Neural progenitor cell (in vitro differentiated cells): ENCODE measurements around the gene MARS1. TPM values are rescaled to one million over a fixed set of nuclear protein-coding genes. Genes with fewer than 3 reads are reported as not detected.

ENCODE experiments used
- DNase-seq: peaks from one replicate; pipeline ENCODE4 v3.0.0-alpha.2; 2016; ENCODE audit warnings: low spot score
- H2AFZ ChIP-seq: fragments of 200-600 bp; sonication (generic); replicated peaks from 2 replicates; pipeline ENCODE4 v1.6.1; 2016; ENCODE audit warnings: antibody characterized with exemption
- H3F3A ChIP-seq: fragments of 200-600 bp; sonication (generic); 2 replicates; pipeline ENCODE4 v1.6.1; 2016; ENCODE audit warnings: antibody characterized with exemption, low read depth
- H3K27ac ChIP-seq: fragments of 200-600 bp; sonication (generic); 2 replicates; pipeline ENCODE4 v1.5.1; 2016; ENCODE audit warnings: mild to moderate bottlenecking
- H3K27me3 ChIP-seq: fragments of 200-600 bp; sonication (generic); 2 replicates; pipeline ENCODE4 v1.6.1; 2016; ENCODE audit warnings: mild to moderate bottlenecking, moderate library complexity
- H3K36me3 ChIP-seq: fragments of 200-600 bp; sonication (generic); 2 replicates; pipeline ENCODE4 v1.5.1; 2016
- H3K4me1 ChIP-seq: fragments of 200-600 bp; sonication (generic); 2 replicates; pipeline ENCODE4 v1.6.1; 2016; ENCODE audit warnings: mixed run types
- H3K4me2 ChIP-seq: fragments of 200-600 bp; sonication (generic); 2 replicates; pipeline ENCODE4 v1.6.1; 2016
- H3K4me3 ChIP-seq: fragments of 200-600 bp; sonication (generic); 2 replicates; pipeline ENCODE4 v1.5.1; 2016
- H3K79me2 ChIP-seq: fragments of 200-600 bp; sonication (generic); 2 replicates; pipeline ENCODE4 v1.6.1; 2016; ENCODE audit warnings: low read depth
- H3K9ac ChIP-seq: fragments of 200-600 bp; sonication (generic); 2 replicates; pipeline ENCODE4 v1.6.1; 2016
- H3K9me3 ChIP-seq: fragments of 200-600 bp; sonication (generic); 2 replicates; pipeline ENCODE4 v1.5.1; 2016; ENCODE audit warnings: low read depth
- H4K20me1 ChIP-seq: fragments of 200-600 bp; sonication (generic); 2 replicates; pipeline ENCODE4 v1.6.1; 2016; ENCODE audit warnings: low read depth
- H3K27ac Mint-ChIP-seq: 3 replicates; pipeline ENCODE4 v1.8.0; 2021; ENCODE audit warnings: mixed read lengths
- H3K27me3 Mint-ChIP-seq: 2 replicates; pipeline ENCODE4 v1.8.0; 2022; ENCODE audit warnings: low read depth, mild to moderate bottlenecking, inconsistent platforms, moderate library complexity, mixed read lengths; ENCODE audit not compliant: insufficient read depth
- H3K36me3 Mint-ChIP-seq: 3 replicates; pipeline ENCODE4 v1.8.0; 2021; ENCODE audit warnings: mixed read lengths
- H3K4me1 Mint-ChIP-seq: 3 replicates; pipeline ENCODE4 v1.8.0; 2021; ENCODE audit warnings: mixed read lengths
- H3K4me3 Mint-ChIP-seq: 3 replicates; pipeline ENCODE4 v1.8.0; 2021; ENCODE audit warnings: mild to moderate bottlenecking, moderate library complexity, mixed read lengths
- H3K9me3 Mint-ChIP-seq: 3 replicates; pipeline ENCODE4 v1.8.0; 2020; ENCODE audit warnings: mixed read lengths
- CTCF ChIP-seq: fragments of 200-600 bp; sonication (generic); IDR thresholded peaks from 2 replicates; pipeline ENCODE4 v1.5.1; 2017; ENCODE audit warnings: antibody characterized with exemption, mild to moderate bottlenecking
- EZH2 ChIP-seq: fragments of 200-600 bp; sonication (generic); IDR thresholded peaks from 2 replicates; pipeline ENCODE4 v1.6.1; 2017; ENCODE audit warnings: antibody characterized with exemption, mild to moderate bottlenecking, moderate library complexity
- EZH2phosphoT487 ChIP-seq: fragments of 200-600 bp; sonication (generic); IDR thresholded peaks from 2 replicates; pipeline ENCODE4 v1.6.1; 2017; ENCODE audit warnings: antibody characterized with exemption
- total RNA-seq: library from RNA; depleted of rRNA; stranded (reverse); fragments of >200 nt; gene quantifications from 2 replicates; pipeline ENCODE4 v1.2.3, GENCODE V29; 2015; ENCODE audit warnings: low replicate concordance

The MARS1 gene
- total RNA-seq, 1 donor from 2014 or later = 109 TPM

GRCh38 chr12:57548488-57548887, 60.6 kb downstream of the MARS1 start:
- TF ChIP-seq EZH2 (no peak), CTCF (no peak), EZH2phosphoT487 (no peak)
- DNase-seq = no peak
- H3F3A ChIP-seq = peaks cover 37% of the 10 kb centered on the region
- peaks cover 35% of the 10 kb centered on the region for H3K27me3 Mint-ChIP-seq
- H3K36me3 ChIP-seq = no peaks in the 10 kb centered on the region
- peaks cover 50% of the 10 kb centered on the region for H3K79me2 ChIP-seq
- H3K9me3 Mint-ChIP-seq = no peaks in the 10 kb centered on the region
- H3K9me3 ChIP-seq = no peaks in the 10 kb centered on the region
- peaks cover 34% of the 10 kb centered on the region for H3K4me1 ChIP-seq
- no peak overlapping the region for H3K9ac ChIP-seq
- peaks cover 24% of the 10 kb centered on the region for H3K27me3 ChIP-seq
- no peak overlapping the region for H3K4me2 ChIP-seq
- no peaks in the 10 kb centered on the region for H3K36me3 Mint-ChIP-seq
- no peak overlapping the region for H3K4me3 ChIP-seq
- peaks cover 46% of the 10 kb centered on the region for H4K20me1 ChIP-seq
- no peak overlapping the region for H2AFZ ChIP-seq
- peaks cover 51% of the 10 kb centered on the region for H3K4me1 Mint-ChIP-seq
- no peak overlapping the region for H3K27ac Mint-ChIP-seq
- H3K27ac ChIP-seq = no peak overlapping the region
- peak overlapping the region; percentile 87 for H3K4me3 Mint-ChIP-seq

DNA sequence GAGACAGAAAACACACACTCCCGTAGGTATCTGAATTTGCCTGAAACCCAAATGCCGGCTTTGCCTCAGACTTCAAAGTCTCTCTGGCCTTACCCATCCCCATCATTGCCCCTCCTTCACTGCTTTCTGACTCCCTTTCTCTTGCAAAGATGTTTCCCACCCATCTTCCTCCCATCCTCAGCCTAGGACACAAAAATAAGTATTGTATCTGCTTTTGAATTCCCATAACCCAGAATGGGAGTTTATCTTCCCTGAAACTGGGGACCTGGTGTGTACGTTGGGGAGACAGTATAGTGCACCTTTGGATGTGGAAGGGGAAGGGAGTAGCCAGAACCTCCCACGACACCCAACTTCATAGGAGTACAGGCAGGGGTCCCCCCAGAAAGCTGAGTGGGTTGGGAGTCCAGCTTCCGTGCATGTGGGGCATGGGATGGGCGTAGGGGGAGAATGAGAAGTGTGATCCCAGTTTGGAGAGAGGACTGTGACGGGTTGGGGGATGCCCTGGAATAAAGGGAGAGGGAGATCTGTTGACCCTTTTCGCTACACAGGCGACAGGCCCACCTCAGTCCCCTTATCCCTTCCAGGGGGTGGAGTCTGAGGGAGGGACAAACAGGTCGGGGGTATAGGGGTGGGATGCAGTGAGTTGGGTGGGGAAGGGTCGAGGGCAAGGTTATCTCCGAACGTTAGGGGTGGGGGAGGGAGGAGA, 61.5 kb downstream of the MARS1 start:
- Mint-ChIP-seq H3K4me1 (peaks cover 60% of the 10 kb centered on the region), H3K4me3 (peak overlapping the region; percentile 87)
- H2AFZ ChIP-seq = peak overlapping the region; percentile 91

GRCh38 chr12:57549909-57550640, 62.2 kb downstream of the MARS1 start, which contains the start of gene KIF5A:
KIF5A (plus strand) TSS chr12:57550044; CDS start chr12:57550272, 228 bp downstream.
- peak within 1 kb of the TSS; percentile 91 for H2AFZ ChIP-seq
- peaks cover 41% of the 10 kb centered on the region for H3K4me1 ChIP-seq
- Mint-ChIP-seq H3K4me3 (peak within 1 kb of the TSS; percentile 87), H3K36me3 (no peaks in the 10 kb centered on the region), H3K9me3 (no peaks in the 10 kb centered on the region), H3K27me3 (peaks cover 36% of the 10 kb centered on the region), H3K27ac (no peak within 1 kb of the TSS), H3K4me1 (peaks cover 60% of the 10 kb centered on the region)
- H4K20me1 ChIP-seq = peaks cover 51% of the 10 kb centered on the region
- TF ChIP-seq EZH2phosphoT487 = no peak
- TF ChIP-seq CTCF = peak; percentile 23
- H3K4me3 ChIP-seq = peak within 1 kb of the TSS; percentile 79
- DNase-seq = peak; percentile 87
- H3K79me2 ChIP-seq = peaks cover 52% of the 10 kb centered on the region
- H3K27ac ChIP-seq = no peak within 1 kb of the TSS
- H3K9ac ChIP-seq = no peak within 1 kb of the TSS
- H3K9me3 ChIP-seq = no peaks in the 10 kb centered on the region
- H3K36me3 ChIP-seq = no peaks in the 10 kb centered on the region
- H3K4me2 ChIP-seq = peak within 1 kb of the TSS; percentile 90
- H3K27me3 ChIP-seq = peaks cover 24% of the 10 kb centered on the region
- peaks cover 45% of the 10 kb centered on the region for H3F3A ChIP-seq

More for the DNA sequence above, 61.5 kb downstream of the MARS1 start:
- Histone ChIP-seq H3K9ac (no peak overlapping the region), H3K27ac (no peak overlapping the region), H3K36me3 (no peaks in the 10 kb centered on the region), H3K27me3 (peaks cover 24% of the 10 kb centered on the region), H3K4me1 (peaks cover 41% of the 10 kb centered on the region), H3F3A (peaks cover 45% of the 10 kb centered on the region), H3K79me2 (peaks cover 52% of the 10 kb centered on the region), H4K20me1 (peaks cover 49% of the 10 kb centered on the region), H3K4me3 (peak overlapping the region; percentile 79), H3K4me2 (peak overlapping the region; percentile 90), H3K9me3 (no peaks in the 10 kb centered on the region)
- DNase-seq = no peak
- TF ChIP-seq EZH2phosphoT487 (no peak), EZH2 (no peak), CTCF (no peak)
- Mint-ChIP-seq H3K27me3 (peaks cover 35% of the 10 kb centered on the region), H3K9me3 (no peaks in the 10 kb centered on the region), H3K27ac (no peak overlapping the region), H3K36me3 (no peaks in the 10 kb centered on the region)
